ENCODE data around the gene DNAH10.

DNA sequence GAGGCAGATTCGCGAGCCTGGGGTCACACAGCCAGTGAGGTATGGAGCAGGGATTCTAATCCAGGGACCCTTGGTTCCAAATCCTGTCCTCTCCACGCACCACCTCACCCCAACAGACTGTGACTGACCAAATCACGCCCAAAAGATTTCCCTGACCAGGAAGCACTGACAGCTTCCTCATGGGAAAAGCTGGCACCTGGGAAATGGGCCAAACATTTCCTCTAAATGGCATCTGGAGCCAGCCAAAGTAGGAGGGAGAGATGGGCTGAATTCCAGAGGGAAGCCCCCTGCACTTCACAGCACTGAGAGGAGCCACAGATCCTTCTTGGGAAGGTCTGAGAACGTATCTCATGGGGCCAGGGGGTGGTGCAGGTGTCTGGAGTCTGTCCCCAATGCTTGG, 181.7 kb downstream of the DNAH10 start:
- TF ChIP-seq, protein P1, sequence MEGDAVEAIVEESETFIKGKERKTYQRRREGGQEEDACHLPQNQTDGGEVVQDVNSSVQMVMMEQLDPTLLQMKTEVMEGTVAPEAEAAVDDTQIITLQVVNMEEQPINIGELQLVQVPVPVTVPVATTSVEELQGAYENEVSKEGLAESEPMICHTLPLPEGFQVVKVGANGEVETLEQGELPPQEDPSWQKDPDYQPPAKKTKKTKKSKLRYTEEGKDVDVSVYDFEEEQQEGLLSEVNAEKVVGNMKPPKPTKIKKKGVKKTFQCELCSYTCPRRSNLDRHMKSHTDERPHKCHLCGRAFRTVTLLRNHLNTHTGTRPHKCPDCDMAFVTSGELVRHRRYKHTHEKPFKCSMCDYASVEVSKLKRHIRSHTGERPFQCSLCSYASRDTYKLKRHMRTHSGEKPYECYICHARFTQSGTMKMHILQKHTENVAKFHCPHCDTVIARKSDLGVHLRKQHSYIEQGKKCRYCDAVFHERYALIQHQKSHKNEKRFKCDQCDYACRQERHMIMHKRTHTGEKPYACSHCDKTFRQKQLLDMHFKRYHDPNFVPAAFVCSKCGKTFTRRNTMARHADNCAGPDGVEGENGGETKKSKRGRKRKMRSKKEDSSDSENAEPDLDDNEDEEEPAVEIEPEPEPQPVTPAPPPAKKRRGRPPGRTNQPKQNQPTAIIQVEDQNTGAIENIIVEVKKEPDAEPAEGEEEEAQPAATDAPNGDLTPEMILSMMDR (IDR thresholded peaks at IDR 0.05) = no peak
- TF ChIP-seq POLR2A (IDR thresholded peaks at IDR 0.05) (no peak), EP300 (IDR thresholded peaks at IDR 0.05; ENCODE audit: low read depth) (no peak)
